ENCODE measurements around the gene MBNL1. TPM values are rescaled to one million over a fixed set of nuclear protein-coding genes. Genes with fewer than 3 reads are reported as not detected.

MBNL1 gene
- total RNA-seq, 2 donors from 2014 or later: 1.3 to 4.9 TPM

DNA sequence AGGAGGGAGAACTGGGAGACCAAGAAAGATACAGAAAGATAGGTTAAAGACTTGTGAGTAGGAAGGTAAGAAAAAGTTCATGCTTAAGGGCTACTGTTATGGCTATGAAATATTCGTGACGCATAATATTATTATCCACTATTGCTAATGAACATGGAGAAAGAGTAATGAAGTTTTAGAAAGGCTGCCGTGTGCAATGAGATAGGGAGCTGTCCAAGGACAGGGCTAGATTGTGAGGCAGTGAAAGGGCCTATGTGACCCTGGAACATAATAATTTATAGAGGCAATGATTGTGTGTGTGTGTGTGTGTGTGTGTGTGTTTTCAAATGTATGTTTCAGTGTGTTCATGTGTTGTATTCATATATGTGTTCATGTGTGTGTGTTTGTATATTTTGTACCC is 27.7 kb downstream of the MBNL1 start:
- TF ChIP-seq, protein P1, sequence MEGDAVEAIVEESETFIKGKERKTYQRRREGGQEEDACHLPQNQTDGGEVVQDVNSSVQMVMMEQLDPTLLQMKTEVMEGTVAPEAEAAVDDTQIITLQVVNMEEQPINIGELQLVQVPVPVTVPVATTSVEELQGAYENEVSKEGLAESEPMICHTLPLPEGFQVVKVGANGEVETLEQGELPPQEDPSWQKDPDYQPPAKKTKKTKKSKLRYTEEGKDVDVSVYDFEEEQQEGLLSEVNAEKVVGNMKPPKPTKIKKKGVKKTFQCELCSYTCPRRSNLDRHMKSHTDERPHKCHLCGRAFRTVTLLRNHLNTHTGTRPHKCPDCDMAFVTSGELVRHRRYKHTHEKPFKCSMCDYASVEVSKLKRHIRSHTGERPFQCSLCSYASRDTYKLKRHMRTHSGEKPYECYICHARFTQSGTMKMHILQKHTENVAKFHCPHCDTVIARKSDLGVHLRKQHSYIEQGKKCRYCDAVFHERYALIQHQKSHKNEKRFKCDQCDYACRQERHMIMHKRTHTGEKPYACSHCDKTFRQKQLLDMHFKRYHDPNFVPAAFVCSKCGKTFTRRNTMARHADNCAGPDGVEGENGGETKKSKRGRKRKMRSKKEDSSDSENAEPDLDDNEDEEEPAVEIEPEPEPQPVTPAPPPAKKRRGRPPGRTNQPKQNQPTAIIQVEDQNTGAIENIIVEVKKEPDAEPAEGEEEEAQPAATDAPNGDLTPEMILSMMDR (conservative IDR thresholded peaks at IDR 0.05): no peak
- no peaks in the 10 kb centered on the region for H3K9me3 Mint-ChIP-seq
- H3K36me3 Mint-ChIP-seq (ENCODE audit: low read depth): no peaks in the 10 kb centered on the region
- H3K4me1 Mint-ChIP-seq: peaks cover 19% of the 10 kb centered on the region
- no peaks in the 10 kb centered on the region for H3K36me3 ChIP-seq (ENCODE audit: control insufficient read depth, insufficient read depth, low read length)
- WGBS, 2 experiments (ENCODE audit: insufficient coverage in 1 of 2, insufficient read length in 1 of 2): 95% methylated on average over 3 of the region's 3 CpGs; no CpG with 5 or more reads in 1 of the 2 experiments
- peaks cover 59% of the 10 kb centered on the region for H3K27me3 Mint-ChIP-seq (ENCODE audit: insufficient read depth)
- H3K4me3 Mint-ChIP-seq: no peak overlapping the region
- H3K27ac Mint-ChIP-seq: no peak overlapping the region
- H3K27ac ChIP-seq (ENCODE audit: low read depth, low read length): no peak overlapping the region
- no peak for DNase-seq
- H3K4me1 ChIP-seq (ENCODE audit: control insufficient read depth, insufficient read depth, low read length): no peaks in the 10 kb centered on the region
- no peaks in the 10 kb centered on the region for H3K9me3 ChIP-seq (ENCODE audit: control insufficient read depth, low read length)
- no peak overlapping the region for H3K4me3 ChIP-seq (ENCODE audit: low read length)
- peaks cover 68% of the 10 kb centered on the region for H3K27me3 ChIP-seq (ENCODE audit: control insufficient read depth, insufficient read depth, low read length, poor library complexity, severe bottlenecking)
- no peak overlapping the region for H3K9ac ChIP-seq (ENCODE audit: extremely low read depth, low read length, poor library complexity, severe bottlenecking)

DNA sequence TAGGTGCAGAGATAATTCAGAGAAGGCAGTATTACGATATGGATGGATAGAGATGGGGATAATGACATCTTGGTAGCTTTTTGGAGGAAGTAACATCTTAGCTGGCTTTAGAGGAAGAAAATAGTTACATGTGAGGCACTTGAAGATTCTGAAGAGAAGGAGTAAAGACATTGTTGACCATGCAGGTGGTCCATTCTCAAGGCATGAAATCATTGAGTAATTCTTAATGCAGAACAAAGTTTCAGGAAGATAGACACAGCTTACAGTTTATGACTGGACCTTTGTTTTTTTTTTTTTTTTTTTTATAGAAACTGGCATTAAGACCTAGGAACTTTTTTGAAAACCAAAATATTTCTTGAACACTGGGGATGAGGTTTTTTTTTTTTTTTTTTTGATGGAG is 28.2 kb downstream of the MBNL1 start:
- Mint-ChIP-seq H3K27ac (no peak overlapping the region), H3K9me3 (no peaks in the 10 kb centered on the region), H3K27me3 (ENCODE audit: insufficient read depth) (peaks cover 59% of the 10 kb centered on the region), H3K36me3 (ENCODE audit: low read depth) (no peaks in the 10 kb centered on the region), H3K4me3 (no peak overlapping the region), H3K4me1 (peaks cover 24% of the 10 kb centered on the region)
- DNase-seq: no peak
- no peaks in the 10 kb centered on the region for H3K9me3 ChIP-seq (ENCODE audit: control insufficient read depth, low read length)
- TF ChIP-seq, protein P1 (conservative IDR thresholded peaks at IDR 0.05): no peak
- no peak overlapping the region for H3K4me3 ChIP-seq (ENCODE audit: low read length)
- no peaks in the 10 kb centered on the region for H3K4me1 ChIP-seq (ENCODE audit: control insufficient read depth, insufficient read depth, low read length)
- H3K27ac ChIP-seq (ENCODE audit: low read depth, low read length): no peak overlapping the region
- H3K27me3 ChIP-seq (ENCODE audit: control insufficient read depth, insufficient read depth, low read length, poor library complexity, severe bottlenecking): peaks cover 68% of the 10 kb centered on the region
- H3K9ac ChIP-seq (ENCODE audit: extremely low read depth, low read length, poor library complexity, severe bottlenecking): no peak overlapping the region
- no peaks in the 10 kb centered on the region for H3K36me3 ChIP-seq (ENCODE audit: control insufficient read depth, insufficient read depth, low read length)
- WGBS, 2 experiments (ENCODE audit: insufficient coverage in 1 of 2, insufficient read length in 1 of 2): 94 to 100% methylated on average over 1 of the region's 1 CpG

DNA sequence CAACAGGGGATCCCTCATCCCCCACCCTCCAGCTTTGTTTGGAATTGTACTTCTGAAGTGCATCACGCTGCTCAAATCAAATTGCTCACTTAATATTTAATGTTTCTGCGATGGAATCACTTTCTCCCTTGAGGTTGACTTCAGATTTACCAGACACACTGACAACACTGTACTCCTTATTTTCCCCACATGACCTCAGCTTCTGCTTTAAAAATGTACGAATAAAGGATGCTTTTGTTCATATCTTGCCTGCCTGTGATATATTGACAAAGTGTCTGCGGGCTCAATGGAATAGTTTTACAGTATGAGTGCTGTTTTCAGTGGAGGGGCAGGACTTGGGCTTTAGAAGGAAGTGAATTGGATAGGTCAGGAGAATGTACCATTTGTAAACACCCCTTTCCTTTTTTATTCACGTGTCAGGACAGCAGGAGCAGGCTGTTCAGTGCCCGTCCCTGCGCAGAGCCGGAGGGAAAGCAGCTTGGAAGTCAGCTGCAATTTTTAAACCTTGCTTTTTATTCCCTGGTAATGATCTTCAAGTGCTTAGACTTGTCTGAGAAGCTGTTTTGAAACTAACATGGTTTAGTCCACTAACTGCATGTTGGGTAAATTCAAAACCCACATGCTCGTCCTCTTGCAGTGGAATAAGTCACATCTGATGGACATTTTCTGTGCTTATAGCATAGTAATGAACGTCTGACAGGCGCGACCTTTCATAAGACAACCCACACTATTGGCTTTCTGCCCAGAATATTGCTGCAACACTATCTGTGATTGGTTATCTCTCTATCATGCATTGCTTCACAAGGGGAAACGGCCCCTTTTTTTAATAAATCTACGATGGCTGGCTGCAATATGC is 29.9 kb downstream of the MBNL1 start:
- Mint-ChIP-seq H3K27ac (no peak overlapping the region), H3K36me3 (ENCODE audit: low read depth) (no peaks in the 10 kb centered on the region), H3K27me3 (ENCODE audit: insufficient read depth) (peaks cover 67% of the 10 kb centered on the region), H3K4me3 (no peak overlapping the region), H3K4me1 (peaks cover 28% of the 10 kb centered on the region), H3K9me3 (no peaks in the 10 kb centered on the region)
- H3K27me3 ChIP-seq (ENCODE audit: control insufficient read depth, insufficient read depth, low read length, poor library complexity, severe bottlenecking): peaks cover 80% of the 10 kb centered on the region
- no peaks in the 10 kb centered on the region for H3K4me1 ChIP-seq (ENCODE audit: control insufficient read depth, insufficient read depth, low read length)
- 83 to 95% methylated on average over 9 to 14 of the region's 14 CpGs for WGBS, 2 experiments (ENCODE audit: insufficient coverage in 1 of 2, insufficient read length in 1 of 2)
- no peak overlapping the region for H3K4me3 ChIP-seq (ENCODE audit: low read length)
- no peaks in the 10 kb centered on the region for H3K9me3 ChIP-seq (ENCODE audit: control insufficient read depth, low read length)
- H3K27ac ChIP-seq (ENCODE audit: low read depth, low read length): peak overlapping the region; percentile 57
- no peaks in the 10 kb centered on the region for H3K36me3 ChIP-seq (ENCODE audit: control insufficient read depth, insufficient read depth, low read length)
- TF ChIP-seq, protein P1 (conservative IDR thresholded peaks at IDR 0.05): no peak
- no peak overlapping the region for H3K9ac ChIP-seq (ENCODE audit: extremely low read depth, low read length, poor library complexity, severe bottlenecking)
- peak; percentile 55 for DNase-seq
